ENCODE results near the gene BMPER.

- TF ChIP-seq POLR2A (IDR thresholded peaks at IDR 0.05), result no peak
- no peak for TF ChIP-seq CTCF (IDR thresholded peaks at IDR 0.05)
- no peak for TF ChIP-seq POLR2AphosphoS5 (IDR thresholded peaks at IDR 0.05)
- no peak for TF ChIP-seq EP300 (IDR thresholded peaks at IDR 0.05)
These were observed 198.8 kb downstream of the BMPER start for GRCh38 chr7:34104115-34104514.

Data from stomach (tissue), 4 donors.